GM21619 (cell line): ENCODE data around the gene GRID1.

Experiments used
- ATAC-seq: cut with Tn5 transposase; IDR thresholded peaks from one replicate; pipeline ENCODE4 v1.9.1; 2021; ENCODE audit not compliant: unreplicated experiment

GRID1 gene

DNA sequence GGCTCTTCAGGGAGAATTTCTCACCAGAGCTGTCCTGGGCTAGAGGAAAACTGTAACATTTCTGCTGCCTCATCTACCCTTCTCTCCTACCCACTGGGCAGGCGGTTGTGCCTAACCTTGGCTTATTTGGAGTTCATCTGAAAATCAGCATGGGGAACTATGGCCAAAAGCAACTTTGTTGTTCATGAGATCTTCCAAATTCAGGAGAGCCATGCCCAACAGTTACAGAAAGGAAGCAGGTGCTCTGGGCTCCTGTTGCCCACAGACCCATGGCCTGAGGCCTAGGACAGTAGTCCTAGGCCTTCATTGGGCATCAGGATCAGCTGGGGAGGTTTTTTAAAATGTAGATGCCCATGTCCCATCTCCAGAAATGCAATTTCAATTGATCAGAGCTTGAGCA lies 85.2 kb downstream of the GRID1 start:
- no peak for ATAC-seq

GRCh38 chr10:86269332-86269731 lies 97.3 kb downstream of the GRID1 start:
- no peak for ATAC-seq

GRCh38 chr10:86267286-86268195 lies 99.1 kb downstream of the GRID1 start:
- ATAC-seq, result no peak

- ATAC-seq, result no peak
These were observed 100.0 kb downstream of the GRID1 start for GRCh38 chr10:86266446-86267242.

- ATAC-seq, result no peak
These were observed 100.7 kb downstream of the GRID1 start for GRCh38 chr10:86265895-86266259.

DNA sequence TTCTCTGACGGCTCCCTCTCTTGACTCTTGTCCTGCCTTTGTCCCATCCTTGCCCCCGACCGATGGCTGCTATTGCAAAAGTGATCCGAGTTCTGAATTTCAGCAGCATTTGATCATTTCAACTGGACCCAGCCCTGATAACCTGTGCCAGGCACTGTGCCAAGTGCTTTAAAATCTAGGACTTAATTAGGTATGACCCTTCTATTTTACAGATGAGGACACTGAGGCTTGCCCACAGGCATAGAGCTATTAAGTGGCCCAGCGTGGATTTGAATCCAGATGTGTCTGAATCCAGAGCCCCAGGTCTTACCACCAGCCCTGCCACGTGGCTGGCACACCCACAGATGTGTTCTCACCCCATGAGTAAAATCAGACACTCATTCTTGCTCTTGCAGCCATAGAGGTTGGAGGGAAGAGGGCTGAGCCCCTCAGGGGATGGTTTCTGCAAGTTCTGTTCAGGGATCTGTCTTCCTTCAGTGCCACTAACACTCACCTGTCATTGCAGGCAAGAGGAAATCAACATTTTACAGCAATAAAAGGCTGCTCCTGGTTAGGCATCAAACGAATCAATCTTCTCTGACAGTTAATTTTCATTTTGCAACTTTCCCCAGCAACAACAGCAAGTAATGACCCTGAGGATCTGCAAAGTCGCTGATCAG lies 101.2 kb downstream of the GRID1 start:
- ATAC-seq, result no peak

- ATAC-seq, result no peak
These were observed 101.9 kb downstream of the GRID1 start for GRCh38 chr10:86264481-86265231.

GRCh38 chr10:86263907-86264306 lies 102.7 kb downstream of the GRID1 start:
- no peak for ATAC-seq

- no peak for ATAC-seq
These were observed 103.4 kb downstream of the GRID1 start for GRCh38 chr10:86263209-86263608.

GRCh38 chr10:86262688-86263181 lies 103.9 kb downstream of the GRID1 start:
- no peak for ATAC-seq

DNA sequence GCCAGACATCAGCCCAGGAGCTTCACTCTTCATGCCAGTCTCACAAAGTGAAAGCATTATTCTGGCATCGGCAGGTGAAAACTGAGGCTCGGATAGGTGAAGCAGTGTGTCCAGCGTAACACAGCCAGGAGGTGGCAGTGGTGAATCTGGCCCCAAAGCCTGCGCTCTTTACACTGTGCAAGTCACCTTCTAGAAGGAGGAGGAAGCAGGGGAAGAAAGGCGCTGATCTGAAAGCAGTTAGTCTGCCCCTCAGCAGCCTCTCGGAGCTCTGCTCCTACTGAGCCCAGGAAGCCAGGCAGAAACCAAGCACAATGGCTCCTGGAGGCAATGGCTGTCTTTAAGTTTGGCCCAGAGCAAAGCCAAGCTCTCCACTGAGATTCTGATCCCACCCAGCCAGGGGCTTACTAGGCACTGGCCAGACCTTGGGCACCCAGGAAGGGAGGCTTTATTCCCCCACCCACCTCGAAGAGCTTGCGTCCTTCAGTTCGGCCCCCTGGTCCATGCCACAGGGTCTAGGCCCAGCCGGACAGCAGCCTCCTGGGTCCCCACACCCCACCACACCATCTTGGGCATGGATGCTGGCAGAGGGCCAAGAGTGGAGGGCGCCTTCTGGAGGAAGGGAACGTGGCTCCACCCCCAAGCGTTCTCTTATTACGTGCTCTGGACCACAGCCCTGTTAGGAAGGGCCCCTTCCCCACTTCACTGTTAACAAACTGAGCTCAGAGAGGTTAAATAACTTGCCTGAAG lies 104.5 kb downstream of the GRID1 start:
- peak; percentile 54 for ATAC-seq

- no peak for ATAC-seq
These were observed 105.1 kb downstream of the GRID1 start for GRCh38 chr10:86261470-86261869.

DNA sequence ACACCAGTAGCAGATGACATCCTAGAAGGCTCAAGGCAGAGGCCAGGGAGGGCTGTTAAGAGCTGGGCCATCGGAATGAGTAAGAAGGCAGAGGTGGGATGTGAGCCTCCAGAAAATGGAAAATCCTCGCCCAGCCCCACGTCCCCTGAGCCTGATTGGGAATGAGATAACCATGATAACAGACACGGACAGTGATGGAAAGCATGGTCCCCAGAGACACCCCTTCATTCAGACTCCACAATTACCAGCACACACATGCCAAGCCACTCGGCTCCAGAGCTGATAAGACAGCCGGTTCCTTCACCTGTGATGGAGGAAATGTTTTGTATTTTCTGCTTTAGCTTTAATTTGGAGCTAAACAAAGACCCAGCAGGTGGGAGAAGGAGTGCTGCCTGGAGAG lies 106.0 kb downstream of the GRID1 start:
- ATAC-seq, result no peak

DNA sequence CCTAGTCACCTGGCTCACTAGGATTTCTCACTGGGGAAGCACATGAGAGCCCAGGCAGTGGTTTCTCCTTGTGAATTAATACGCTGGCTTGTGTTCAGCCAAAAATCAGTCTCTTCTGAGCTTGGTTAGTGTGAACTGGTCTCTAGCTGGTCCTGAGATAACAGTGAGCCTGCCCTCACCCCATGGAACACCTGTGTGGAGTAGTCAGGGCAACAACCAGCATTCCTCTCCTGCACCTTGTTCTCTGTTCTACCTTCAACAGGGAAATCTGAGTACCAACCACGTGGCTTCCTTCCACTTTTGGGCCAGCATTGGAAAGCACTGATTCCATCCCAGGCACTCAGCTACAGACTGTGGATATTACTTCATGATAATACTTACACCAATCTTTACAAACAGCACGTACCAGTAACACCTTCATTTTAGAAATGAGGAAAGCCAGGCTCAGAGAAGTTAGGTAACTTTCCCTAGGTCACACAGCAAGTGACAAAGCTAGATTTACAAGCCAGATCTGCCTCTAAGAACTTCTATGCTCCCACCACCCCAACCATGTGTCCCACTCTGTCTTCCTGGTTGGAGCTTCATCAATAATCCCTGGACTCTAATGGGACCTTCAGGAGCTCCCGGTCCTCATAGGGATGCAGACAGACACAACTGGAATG lies 106.6 kb downstream of the GRID1 start:
- ATAC-seq, result no peak

- ATAC-seq, result no peak
These were observed 107.7 kb downstream of the GRID1 start for GRCh38 chr10:86258941-86259340.

DNA sequence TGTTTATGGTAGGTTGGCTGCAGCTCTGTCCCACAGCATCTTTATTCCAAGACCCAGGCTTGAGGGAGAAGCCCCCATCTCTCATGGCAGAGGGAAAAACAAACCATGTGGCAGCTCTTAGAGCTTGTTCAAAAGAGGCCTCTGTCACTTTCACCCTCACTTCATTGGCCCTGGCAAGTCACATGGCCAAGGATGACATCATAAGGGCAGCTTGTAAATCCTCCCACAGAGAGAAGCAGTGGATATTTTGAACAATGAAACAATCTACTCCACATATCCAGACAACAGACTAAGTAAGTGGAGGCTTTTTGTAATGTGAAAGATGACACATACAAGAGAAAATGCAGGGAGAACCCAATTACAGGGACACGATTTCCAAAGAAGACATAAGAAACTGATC lies 108.1 kb downstream of the GRID1 start:
- no peak for ATAC-seq

- no peak for ATAC-seq
These were observed 108.9 kb downstream of the GRID1 start for GRCh38 chr10:86257683-86258082.

DNA sequence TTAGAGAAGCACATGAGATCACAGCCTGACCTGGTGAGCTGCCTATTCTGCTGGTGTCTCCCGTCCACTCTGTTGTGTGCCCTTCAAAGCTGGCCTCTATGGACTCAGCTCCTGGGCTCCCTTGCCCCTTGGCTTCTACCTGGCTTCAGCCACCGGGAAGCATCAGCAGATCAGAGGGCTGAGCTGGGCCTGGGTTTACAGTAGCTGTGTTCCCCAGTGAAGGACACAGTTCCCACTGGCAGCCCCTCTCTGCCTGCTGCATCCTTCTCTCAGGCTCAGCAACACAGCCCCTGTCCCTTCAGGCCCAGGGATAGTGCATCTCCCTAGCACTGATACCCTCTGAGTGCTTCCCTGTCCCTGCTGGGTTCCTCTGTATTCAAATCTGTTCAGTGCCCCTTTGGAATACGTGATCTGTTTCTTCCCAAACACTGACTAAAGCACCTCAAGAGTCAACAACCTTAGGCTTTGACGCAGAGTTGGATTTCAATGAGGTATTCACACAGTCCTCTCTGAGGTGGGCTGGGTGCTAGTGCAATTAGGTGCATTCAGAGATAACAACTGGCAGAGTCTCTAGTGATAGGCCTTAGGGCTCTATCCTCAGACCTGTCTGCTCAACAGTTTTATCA lies 109.8 kb downstream of the GRID1 start:
- ATAC-seq, result no peak
